ENCODE results near the gene COL24A1. TPM values are rescaled to one million over a fixed set of nuclear protein-coding genes. Genes with fewer than 3 reads are reported as not detected.

COL24A1 gene
- total and polyA plus RNA-seq, 2 of the 8 experiments (the other 6 are each of a cell fraction or from before 2014, with no cell fraction given), result 0.23 to 1.1 TPM

DNA sequence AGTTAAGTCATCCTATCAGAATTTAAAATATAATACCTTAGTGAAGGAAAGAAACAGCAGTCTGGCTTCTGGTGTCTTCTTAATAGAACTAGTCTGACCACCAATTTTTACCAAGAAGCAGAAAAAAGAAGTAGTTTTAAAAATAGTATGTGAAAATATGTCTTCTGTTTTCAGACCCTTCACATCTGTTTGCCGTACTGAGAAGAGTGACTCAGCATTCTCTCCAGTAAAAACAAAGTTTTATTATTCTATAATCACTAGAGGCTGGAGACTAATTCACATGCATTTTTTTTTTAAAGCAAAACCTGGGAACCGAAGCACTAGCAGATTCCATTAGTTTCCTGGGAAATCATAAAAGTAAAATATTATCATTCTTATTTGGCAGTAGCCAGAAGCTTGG lies 163.8 kb downstream of the COL24A1 start:
- no peak overlapping the region for H3K4me3 ChIP-seq (ENCODE audit: extremely low read depth in 1 of 4, insufficient read depth in 2 of 4, low read depth in 3 of 4, low read length in 4 of 4)
- no peak overlapping the region for H2AFZ ChIP-seq (ENCODE audit: low read length)
- H3K27me3 ChIP-seq (replicated peaks in 1 of 4; ENCODE audit: control insufficient read depth in 3 of 4, extremely low read depth in 1 of 4, insufficient read depth in 3 of 4, low read length in 3 of 4), result no peaks in the 10 kb centered on the region
- no peak overlapping the region for H3K4me2 ChIP-seq (ENCODE audit: insufficient read depth in 1 of 2, low read depth in 2 of 2, low read length in 2 of 2)
- 90% methylated on average over 2 of the region's 2 CpGs; no CpG with 5 or more reads in 1 of the 2 experiments for WGBS, 2 experiments (ENCODE audit: extremely low coverage in 1 of 2, insufficient coverage in 1 of 2, insufficient read length in 1 of 2, insufficient replicate concordance in 2 of 2, low coverage in 1 of 2, low lambda C conversion rate in 2 of 2, missing lambda C conversion rate in 1 of 2)
- H3K56ac ChIP-seq (replicated peaks; ENCODE audit: insufficient read length, low read depth, low read length), result no peak overlapping the region
- no peak overlapping the region for H2BK15ac ChIP-seq (ENCODE audit: low read length)
- H3K18ac ChIP-seq (ENCODE audit: extremely low read depth, low read length), result no peak overlapping the region
- H3K9me3 ChIP-seq (ENCODE audit: insufficient read depth in 2 of 2, low read depth in 1 of 2, low read length in 1 of 2), result no peaks in the 10 kb centered on the region
- H3K79me2 ChIP-seq (ENCODE audit: control insufficient read depth in 1 of 2, insufficient read depth in 2 of 2, low read length in 2 of 2), result no peaks in the 10 kb centered on the region
- no peak overlapping the region for H3K14ac ChIP-seq (ENCODE audit: insufficient read length)
- H3K9ac ChIP-seq (replicated peaks in 1 of 4; ENCODE audit: extremely low read depth in 1 of 4, low read depth in 3 of 4, low read length in 3 of 4), result no peak overlapping the region
- no peak overlapping the region for H2BK120ac ChIP-seq (replicated peaks; ENCODE audit: low read depth, low read length)
- no peak overlapping the region for H2BK5ac ChIP-seq (ENCODE audit: low read depth, low read length)
- no peaks in the 10 kb centered on the region for H3K79me1 ChIP-seq (ENCODE audit: low read depth, low read length)
- peak overlapping the region; percentile 60 for H4K5ac ChIP-seq (ENCODE audit: insufficient read length, low read depth, low read length)
- H2AK5ac ChIP-seq (ENCODE audit: low read depth, low read length), result no peak overlapping the region
- H4K8ac ChIP-seq (ENCODE audit: extremely low read depth, insufficient read depth, low read length), result no peak overlapping the region
- H3K27ac ChIP-seq (ENCODE audit: low read depth, low read length), result no peak overlapping the region
- H3K23ac ChIP-seq (ENCODE audit: insufficient read length), result no peak overlapping the region
- POLR2A ChIA-PET (ENCODE audit: partially characterized antibody), result no interaction called here
- no peaks in the 10 kb centered on the region for H3K23me2 ChIP-seq (ENCODE audit: low read depth, low read length)
- no peak for TF ChIP-seq TAF1 (IDR thresholded peaks at IDR 0.05; ENCODE audit: low read depth, low read length)
- 0 out of 2 replicates have a peak, but pooled peaks have one; percentile 25 for TF ChIP-seq MAFK (IDR thresholded peaks at IDR 0.05; ENCODE audit: low read depth, low read length)
- H2BK12ac ChIP-seq (ENCODE audit: low read depth, low read length), result no peak overlapping the region
- no peak overlapping the region for H4K91ac ChIP-seq (replicated peaks; ENCODE audit: insufficient read length, low read length)
- FAIRE-seq (no peak), DNase-seq (ENCODE audit: low read depth in 1 of 2, low spot score in 2 of 2) (no peak)
- no peaks in the 10 kb centered on the region for H3K36me3 ChIP-seq (ENCODE audit: control insufficient read depth in 2 of 4, insufficient read depth in 4 of 4, low read length in 3 of 4)
- H4K20me1 ChIP-seq (replicated peaks in 1 of 2; ENCODE audit: control insufficient read depth in 1 of 2, insufficient read depth in 2 of 2, low read length in 2 of 2), result no peaks in the 10 kb centered on the region
- no peak overlapping the region for H3K4ac ChIP-seq (replicated peaks; ENCODE audit: insufficient read length, low read depth, low read length)
- no peaks in the 10 kb centered on the region for H3K4me1 ChIP-seq (replicated peaks in 1 of 4; ENCODE audit: control insufficient read depth in 3 of 4, insufficient read depth in 4 of 4, low read length in 3 of 4)
- CTCF ChIA-PET (ENCODE audit: partially characterized antibody), result interaction anchor here (1.7 kb wide), 1 partner anchor 25 kb away, joined by 4 read pairs; no protein-coding TSS in a partner anchor
- no peak overlapping the region for H2BK20ac ChIP-seq (ENCODE audit: low read length)

Measured in H1 (cell line).